DOHH2 (cell line): ENCODE results near the gene ROBO1.

Source experiments
- EZH2phosphoT487 ChIP-seq: fragments of 200-600 bp; sonication (generic); IDR thresholded peaks from 2 replicates; pipeline ENCODE4 v1.6.1; 2017; ENCODE audit warnings: borderline replicate concordance, mild to moderate bottlenecking, antibody characterized with exemption, low read length, moderate library complexity, mixed read lengths
- TF ChIP-seq, protein P1 (sequence below): fragments of 200-600 bp; sonication (generic); IDR thresholded peaks from one replicate; pipeline ENCODE4 v1.5.1; 2014; ENCODE audit warnings: antibody characterized with exemption, mild to moderate bottlenecking, low read depth, low read length; ENCODE audit not compliant: poor library complexity, severe bottlenecking

DNA sequence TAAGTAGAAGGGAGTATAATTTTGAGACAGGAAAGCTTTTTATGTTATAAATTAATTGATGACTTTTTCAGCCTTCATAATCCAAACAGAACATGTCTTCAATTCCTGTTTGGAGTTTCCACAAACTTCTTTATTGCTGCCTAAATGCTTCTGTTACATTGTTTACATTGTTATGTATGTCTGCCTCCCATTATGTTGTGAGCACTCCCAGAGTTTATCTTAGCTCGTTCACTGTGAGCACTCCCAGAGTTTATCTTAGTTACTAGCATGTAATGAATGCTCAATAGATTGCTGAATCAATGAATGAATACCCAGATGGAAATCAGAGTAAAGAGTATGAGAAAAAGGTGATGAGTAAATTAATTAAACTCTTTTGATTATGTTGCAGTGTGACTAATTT is 1178.0 kb downstream of the ROBO1 start:
- TF ChIP-seq, protein P1, sequence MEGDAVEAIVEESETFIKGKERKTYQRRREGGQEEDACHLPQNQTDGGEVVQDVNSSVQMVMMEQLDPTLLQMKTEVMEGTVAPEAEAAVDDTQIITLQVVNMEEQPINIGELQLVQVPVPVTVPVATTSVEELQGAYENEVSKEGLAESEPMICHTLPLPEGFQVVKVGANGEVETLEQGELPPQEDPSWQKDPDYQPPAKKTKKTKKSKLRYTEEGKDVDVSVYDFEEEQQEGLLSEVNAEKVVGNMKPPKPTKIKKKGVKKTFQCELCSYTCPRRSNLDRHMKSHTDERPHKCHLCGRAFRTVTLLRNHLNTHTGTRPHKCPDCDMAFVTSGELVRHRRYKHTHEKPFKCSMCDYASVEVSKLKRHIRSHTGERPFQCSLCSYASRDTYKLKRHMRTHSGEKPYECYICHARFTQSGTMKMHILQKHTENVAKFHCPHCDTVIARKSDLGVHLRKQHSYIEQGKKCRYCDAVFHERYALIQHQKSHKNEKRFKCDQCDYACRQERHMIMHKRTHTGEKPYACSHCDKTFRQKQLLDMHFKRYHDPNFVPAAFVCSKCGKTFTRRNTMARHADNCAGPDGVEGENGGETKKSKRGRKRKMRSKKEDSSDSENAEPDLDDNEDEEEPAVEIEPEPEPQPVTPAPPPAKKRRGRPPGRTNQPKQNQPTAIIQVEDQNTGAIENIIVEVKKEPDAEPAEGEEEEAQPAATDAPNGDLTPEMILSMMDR = no peak
- no peak for TF ChIP-seq EZH2phosphoT487
